Measurements from ENCODE around the gene AHSP. TPM values are rescaled to one million over a fixed set of nuclear protein-coding genes. Genes with fewer than 3 reads are reported as not detected.

The AHSP gene
- total RNA-seq, 2 experiments from 2014 or later: not detected

- TF ChIP-seq CTCF (IDR thresholded peaks at IDR 0.05): no peak
- ATAC-seq (ENCODE audit: poor library complexity): no peak
- Histone ChIP-seq H3K4me3 (ENCODE audit: low read length) (no peak overlapping the region), H3K27me3 (ENCODE audit: control insufficient read depth in 1 of 2, insufficient read depth in 2 of 2, low read length in 2 of 2) (no peaks in the 10 kb centered on the region), H3K9me3 (ENCODE audit: control insufficient read depth in 1 of 2, insufficient read depth in 1 of 2, low read length in 2 of 2) (no peaks in the 10 kb centered on the region), H3K36me3 (ENCODE audit: insufficient read depth, low read length) (no peaks in the 10 kb centered on the region), H3K27ac (ENCODE audit: low read depth in 1 of 2, low read length in 2 of 2) (no peak overlapping the region), H3K4me1 (ENCODE audit: insufficient read depth, low read length) (no peaks in the 10 kb centered on the region)
- Mint-ChIP-seq H3K4me3 (no peak overlapping the region), H3K27ac (no peak overlapping the region), H3K27me3 (no peaks in the 10 kb centered on the region), H3K36me3 (ENCODE audit: low read depth) (no peaks in the 10 kb centered on the region), H3K9me3 (no peaks in the 10 kb centered on the region), H3K4me1 (ENCODE audit: low read depth) (no peaks in the 10 kb centered on the region)
- ChIA-PET CTCF (no interaction called here), POLR2A (no interaction called here)
- intact Hi-C loops (cut with DNase I, micrococcal nuclease): no loop called here
- no peak for DNase-seq
These were observed 9.8 kb upstream of the AHSP start for GRCh38 chr16:31517800-31518402.

DNA sequence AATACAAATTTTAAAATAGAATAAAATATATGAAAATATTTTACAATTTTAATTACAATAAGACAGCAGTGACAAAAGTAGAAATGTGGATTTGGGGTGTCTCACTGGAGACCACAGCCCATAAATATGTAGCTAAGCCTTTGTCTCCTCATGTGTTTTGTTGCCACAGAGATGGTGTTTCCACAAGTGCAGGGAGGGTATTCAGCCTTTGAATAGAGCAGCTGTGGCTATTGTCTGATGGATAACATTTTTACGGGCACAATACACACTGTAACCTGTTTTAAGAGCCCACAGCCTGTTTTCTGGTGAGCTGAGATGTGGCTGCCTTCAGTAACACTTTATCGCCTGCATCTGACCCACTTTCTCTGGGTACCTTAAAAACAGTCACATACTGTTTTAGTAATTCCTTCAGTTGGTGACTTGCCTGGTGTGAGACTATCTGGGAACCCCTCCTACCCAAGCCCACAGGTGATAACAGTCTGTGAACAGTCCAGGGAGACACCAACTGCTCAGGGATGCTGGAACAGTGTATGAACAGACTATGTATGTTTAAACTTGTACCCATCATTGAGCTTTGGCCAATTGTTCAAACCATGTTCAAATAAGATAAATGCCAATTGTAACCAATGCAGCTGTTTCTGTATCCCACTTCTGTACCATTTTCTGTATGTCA, 7.8 kb upstream of the AHSP start:
- no peak overlapping the region for H3K27ac ChIP-seq (ENCODE audit: low read depth in 1 of 2, low read length in 2 of 2)
- no peaks in the 10 kb centered on the region for H3K36me3 ChIP-seq (ENCODE audit: insufficient read depth, low read length)
- Mint-ChIP-seq H3K36me3 (ENCODE audit: low read depth) (no peaks in the 10 kb centered on the region), H3K9me3 (no peaks in the 10 kb centered on the region), H3K27ac (no peak overlapping the region), H3K27me3 (no peaks in the 10 kb centered on the region), H3K4me1 (ENCODE audit: low read depth) (no peaks in the 10 kb centered on the region), H3K4me3 (no peak overlapping the region)
- H3K4me1 ChIP-seq (ENCODE audit: insufficient read depth, low read length): no peaks in the 10 kb centered on the region
- intact Hi-C loops (cut with DNase I, micrococcal nuclease): no loop called here
- no peaks in the 10 kb centered on the region for H3K27me3 ChIP-seq (ENCODE audit: control insufficient read depth in 1 of 2, insufficient read depth in 2 of 2, low read length in 2 of 2)
- ChIA-PET POLR2A (interaction anchor here (1.6 kb wide), 1 partner anchor 9 kb away, joined by 3 read pairs; no protein-coding TSS in a partner anchor), CTCF (no interaction called here)
- no peak overlapping the region for H3K4me3 ChIP-seq (ENCODE audit: low read length)
- TF ChIP-seq CTCF (IDR thresholded peaks at IDR 0.05): no peak
- DNase-seq (no peak), ATAC-seq (ENCODE audit: poor library complexity) (no peak)
- no peaks in the 10 kb centered on the region for H3K9me3 ChIP-seq (ENCODE audit: control insufficient read depth in 1 of 2, insufficient read depth in 1 of 2, low read length in 2 of 2)

DNA sequence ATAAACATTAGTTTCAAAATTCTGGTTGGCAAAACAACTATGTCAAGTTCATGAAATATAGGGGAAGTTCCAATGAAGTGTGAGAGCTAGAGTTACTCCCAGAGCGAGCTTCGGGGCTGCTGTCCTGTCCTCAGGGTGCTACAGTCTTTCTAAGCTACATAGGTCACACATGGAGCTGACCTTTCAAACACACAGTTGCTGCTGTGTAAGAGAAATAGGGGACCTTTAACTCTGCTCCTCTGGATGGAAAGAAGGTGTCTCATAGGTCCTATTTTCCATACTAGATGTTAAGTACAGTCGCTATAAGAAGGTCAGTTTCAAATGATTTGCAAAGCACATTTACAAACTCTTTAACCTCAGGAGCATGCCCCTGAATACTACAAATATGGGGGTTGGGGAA, 6.3 kb upstream of the AHSP start:
- H3K9me3 ChIP-seq (ENCODE audit: control insufficient read depth in 1 of 2, insufficient read depth in 1 of 2, low read length in 2 of 2): no peaks in the 10 kb centered on the region

More for the DNA sequence above, 6.3 kb upstream of the AHSP start:
- intact Hi-C loops (cut with DNase I, micrococcal nuclease): no loop called here
- Histone ChIP-seq H3K36me3 (ENCODE audit: insufficient read depth, low read length) (no peaks in the 10 kb centered on the region), H3K27me3 (ENCODE audit: control insufficient read depth in 1 of 2, insufficient read depth in 2 of 2, low read length in 2 of 2) (no peaks in the 10 kb centered on the region), H3K4me1 (ENCODE audit: insufficient read depth, low read length) (no peaks in the 10 kb centered on the region), H3K4me3 (ENCODE audit: low read length) (no peak overlapping the region), H3K27ac (ENCODE audit: low read depth in 1 of 2, low read length in 2 of 2) (no peak overlapping the region)
- no peak overlapping the region for H3K4me3 Mint-ChIP-seq
- ChIA-PET CTCF (no interaction called here), POLR2A (no interaction called here)
- no peak for TF ChIP-seq CTCF (IDR thresholded peaks at IDR 0.05)
- no peaks in the 10 kb centered on the region for H3K36me3 Mint-ChIP-seq (ENCODE audit: low read depth)
- DNase-seq: no peak
- ATAC-seq (ENCODE audit: poor library complexity): no peak
- H3K27me3 Mint-ChIP-seq: no peaks in the 10 kb centered on the region
- H3K9me3 Mint-ChIP-seq: no peaks in the 10 kb centered on the region
- no peaks in the 10 kb centered on the region for H3K4me1 Mint-ChIP-seq (ENCODE audit: low read depth)
- H3K27ac Mint-ChIP-seq: no peak overlapping the region

Measured in CD4-positive, alpha-beta T cell (primary cell).